ENCODE measurements around the gene DLGAP4. TPM values are rescaled to one million over a fixed set of nuclear protein-coding genes. Genes with fewer than 3 reads are reported as not detected.

The DLGAP4 gene
- total and polyA plus RNA-seq, 2 donors, result 17.2 to 61.3 TPM

GRCh38 chr20:36407199-36407733 is 101.1 kb downstream of the DLGAP4 start:
- no peak for DNase-seq (ENCODE audit: extremely low spot score)
- Histone ChIP-seq H3K4me1 (ENCODE audit: insufficient read depth) (no peaks in the 10 kb centered on the region), H3K27ac (ENCODE audit: low read depth) (no peak overlapping the region), H3K36me3 (ENCODE audit: insufficient read depth) (no peaks in the 10 kb centered on the region), H3K4me3 (ENCODE audit: low read depth, low read length) (no peak overlapping the region)
- 82% methylated on average over 3 of the region's 3 CpGs for WGBS

DNA sequence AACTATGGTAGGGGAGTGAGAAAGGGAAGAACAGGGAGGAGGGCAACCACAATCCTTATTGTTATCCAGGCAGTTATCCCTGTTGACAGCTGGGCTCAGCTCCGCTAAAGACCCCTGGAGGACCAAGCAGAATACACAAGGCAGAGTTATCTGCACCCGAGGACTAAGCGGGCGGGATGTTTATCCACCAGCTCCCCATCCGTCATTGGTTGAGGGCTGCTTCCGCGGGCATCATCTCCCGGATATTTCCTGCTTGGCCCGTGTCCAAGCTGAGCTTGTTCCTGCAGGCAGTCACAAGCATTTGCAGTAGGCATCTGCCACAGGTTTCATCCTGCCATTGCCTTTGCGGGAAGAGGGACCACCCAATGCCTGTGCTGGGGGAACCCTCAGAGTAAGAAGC is 102.1 kb downstream of the DLGAP4 start:
- H3K4me1 ChIP-seq (ENCODE audit: insufficient read depth), result no peaks in the 10 kb centered on the region
- H3K36me3 ChIP-seq (ENCODE audit: insufficient read depth), result no peaks in the 10 kb centered on the region
- H3K4me3 ChIP-seq (ENCODE audit: low read depth, low read length), result no peak overlapping the region
- 18% methylated on average over 10 of the region's 10 CpGs for WGBS
- H3K27ac ChIP-seq (ENCODE audit: low read depth), result no peak overlapping the region
- DNase-seq (ENCODE audit: extremely low spot score), result peak; percentile 55

DNA sequence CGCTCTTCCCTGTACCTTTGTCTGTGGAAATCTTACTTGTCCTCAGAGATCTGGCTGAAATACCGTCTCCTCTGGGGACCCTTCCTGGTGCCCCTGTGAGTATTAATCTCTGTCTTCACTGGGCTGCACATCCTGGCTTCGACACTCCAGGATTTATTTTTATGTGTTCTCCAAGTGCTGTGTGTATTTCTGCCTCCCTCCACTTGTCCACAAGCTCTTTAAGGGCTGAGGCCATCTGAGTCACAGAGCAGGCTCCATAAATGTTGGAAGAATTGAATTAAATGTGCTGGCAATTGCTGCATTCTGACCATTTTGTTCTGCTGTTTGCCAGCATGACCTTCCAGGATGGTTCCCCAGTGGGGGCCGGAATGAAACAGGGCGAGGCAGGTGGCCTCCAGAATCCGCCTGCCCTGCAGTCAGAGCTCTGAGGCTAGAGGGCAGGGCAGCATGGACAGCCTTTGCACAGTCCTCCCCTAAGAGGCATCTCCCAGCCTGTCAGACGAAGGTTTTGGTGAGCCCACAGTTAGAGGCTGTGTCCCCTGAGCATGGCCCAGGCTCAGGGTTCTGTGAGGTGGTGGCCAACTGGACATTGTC is 105.8 kb downstream of the DLGAP4 start:
- H3K4me1 ChIP-seq (ENCODE audit: insufficient read depth), result no peaks in the 10 kb centered on the region
- DNase-seq (ENCODE audit: extremely low spot score), result no peak

GRCh38 chr20:36415475-36416002 is 109.4 kb downstream of the DLGAP4 start:
- H3K4me3 ChIP-seq (ENCODE audit: low read depth, low read length), result no peak overlapping the region
- no peaks in the 10 kb centered on the region for H3K36me3 ChIP-seq (ENCODE audit: insufficient read depth)
- WGBS, result 76% methylated on average over 3 of the region's 3 CpGs
- DNase-seq (ENCODE audit: extremely low spot score), result no peak
- H3K27ac ChIP-seq (ENCODE audit: low read depth), result no peak overlapping the region
- H3K4me1 ChIP-seq (ENCODE audit: insufficient read depth), result no peaks in the 10 kb centered on the region

More for the DNA sequence above, 105.8 kb downstream of the DLGAP4 start:
- H3K36me3 ChIP-seq (ENCODE audit: insufficient read depth), result no peaks in the 10 kb centered on the region
- no peak overlapping the region for H3K4me3 ChIP-seq (ENCODE audit: low read depth, low read length)
- WGBS, result 66% methylated on average over 7 of the region's 7 CpGs
- no peak overlapping the region for H3K27ac ChIP-seq (ENCODE audit: low read depth)

GRCh38 chr20:36418711-36419110 is 112.6 kb downstream of the DLGAP4 start:
- WGBS, result 60% methylated on average over 7 of the region's 7 CpGs
- Histone ChIP-seq H3K36me3 (ENCODE audit: insufficient read depth) (no peaks in the 10 kb centered on the region), H3K4me1 (ENCODE audit: insufficient read depth) (no peaks in the 10 kb centered on the region), H3K27ac (ENCODE audit: low read depth) (no peak overlapping the region), H3K4me3 (ENCODE audit: low read depth, low read length) (no peak overlapping the region)
- no peak for DNase-seq (ENCODE audit: extremely low spot score)

GRCh38 chr20:36421641-36422040 is 115.5 kb downstream of the DLGAP4 start:
- Histone ChIP-seq H3K4me3 (ENCODE audit: low read depth, low read length) (no peak overlapping the region), H3K36me3 (ENCODE audit: insufficient read depth) (no peaks in the 10 kb centered on the region), H3K27ac (ENCODE audit: low read depth) (no peak overlapping the region), H3K4me1 (ENCODE audit: insufficient read depth) (no peaks in the 10 kb centered on the region)
- 60% methylated on average over 13 of the region's 13 CpGs for WGBS
- DNase-seq (ENCODE audit: extremely low spot score), result no peak

- Histone ChIP-seq H3K27ac (ENCODE audit: low read depth) (no peak overlapping the region), H3K36me3 (ENCODE audit: insufficient read depth) (no peaks in the 10 kb centered on the region), H3K4me3 (ENCODE audit: low read depth, low read length) (no peak overlapping the region), H3K4me1 (ENCODE audit: insufficient read depth) (no peaks in the 10 kb centered on the region)
- no peak for DNase-seq (ENCODE audit: extremely low spot score)
- 32% methylated on average over 3 of the region's 3 CpGs for WGBS
These were observed 118.2 kb downstream of the DLGAP4 start for GRCh38 chr20:36424314-36424713.

DNA sequence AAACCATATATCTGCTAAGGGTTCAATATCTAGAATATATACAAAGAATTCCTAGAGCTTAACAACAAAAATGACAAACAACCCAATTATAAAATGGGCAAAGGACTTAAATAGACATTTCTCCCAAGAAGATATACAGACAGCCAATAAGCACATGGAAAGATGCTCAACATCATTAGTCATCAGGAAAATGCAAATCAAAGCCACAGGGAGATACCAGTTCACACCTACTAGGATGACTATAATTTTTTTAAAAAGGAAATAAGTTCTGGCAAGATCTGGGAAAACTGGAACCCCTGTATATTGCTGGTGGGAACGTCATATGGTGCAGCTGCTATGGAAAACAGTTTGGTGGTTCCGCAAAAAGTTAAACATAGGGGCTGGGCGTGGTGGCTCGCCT is 119.0 kb downstream of the DLGAP4 start:
- no peak for DNase-seq (ENCODE audit: extremely low spot score)
- no peak overlapping the region for H3K27ac ChIP-seq (ENCODE audit: low read depth)
- no peaks in the 10 kb centered on the region for H3K36me3 ChIP-seq (ENCODE audit: insufficient read depth)
- WGBS, result 47% methylated on average over 4 of the region's 4 CpGs
- H3K4me3 ChIP-seq (ENCODE audit: low read depth, low read length), result no peak overlapping the region
- H3K4me1 ChIP-seq (ENCODE audit: insufficient read depth), result no peaks in the 10 kb centered on the region

- H3K4me1 ChIP-seq (ENCODE audit: insufficient read depth), result no peaks in the 10 kb centered on the region
- H3K36me3 ChIP-seq (ENCODE audit: insufficient read depth), result no peaks in the 10 kb centered on the region
- H3K27ac ChIP-seq (ENCODE audit: low read depth), result no peak overlapping the region
- WGBS, result 94% methylated on average over 24 of the region's 24 CpGs
- no peak overlapping the region for H3K4me3 ChIP-seq (ENCODE audit: low read depth, low read length)
- DNase-seq (ENCODE audit: extremely low spot score), result no peak
These were observed 125.5 kb downstream of the DLGAP4 start for GRCh38 chr20:36431604-36432003.

DNA sequence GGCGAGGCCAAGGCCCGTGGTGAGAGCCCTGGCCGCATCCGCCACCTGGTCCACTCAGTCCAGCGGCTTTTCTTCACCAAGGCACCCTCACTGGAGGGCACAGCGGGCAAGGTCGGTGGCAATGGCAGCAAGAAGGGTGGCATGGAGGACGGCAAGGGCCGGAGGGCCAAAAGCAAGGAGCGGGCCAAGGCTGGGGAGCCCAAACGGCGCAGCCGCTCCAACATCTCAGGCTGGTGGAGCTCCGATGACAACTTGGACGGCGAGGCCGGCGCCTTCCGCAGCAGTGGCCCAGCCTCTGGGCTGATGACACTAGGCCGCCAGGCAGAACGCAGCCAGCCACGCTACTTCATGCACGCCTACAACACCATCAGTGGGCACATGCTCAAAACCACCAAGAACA is 126.0 kb downstream of the DLGAP4 start:
- H3K27ac ChIP-seq (ENCODE audit: low read depth), result no peak overlapping the region
- DNase-seq (ENCODE audit: extremely low spot score), result no peak
- WGBS, result 93% methylated on average over 23 of the region's 23 CpGs
- H3K4me1 ChIP-seq (ENCODE audit: insufficient read depth), result no peaks in the 10 kb centered on the region
- no peaks in the 10 kb centered on the region for H3K36me3 ChIP-seq (ENCODE audit: insufficient read depth)
- H3K4me3 ChIP-seq (ENCODE audit: low read depth, low read length), result no peak overlapping the region

- 73% methylated on average over 2 of the region's 2 CpGs for WGBS
- H3K36me3 ChIP-seq (ENCODE audit: insufficient read depth), result no peaks in the 10 kb centered on the region
- DNase-seq (ENCODE audit: extremely low spot score), result no peak
- no peaks in the 10 kb centered on the region for H3K4me1 ChIP-seq (ENCODE audit: insufficient read depth)
- H3K27ac ChIP-seq (ENCODE audit: low read depth), result no peak overlapping the region
- H3K4me3 ChIP-seq (ENCODE audit: low read depth, low read length), result no peak overlapping the region
These were observed 128.2 kb downstream of the DLGAP4 start for GRCh38 chr20:36434383-36434782.

DNA sequence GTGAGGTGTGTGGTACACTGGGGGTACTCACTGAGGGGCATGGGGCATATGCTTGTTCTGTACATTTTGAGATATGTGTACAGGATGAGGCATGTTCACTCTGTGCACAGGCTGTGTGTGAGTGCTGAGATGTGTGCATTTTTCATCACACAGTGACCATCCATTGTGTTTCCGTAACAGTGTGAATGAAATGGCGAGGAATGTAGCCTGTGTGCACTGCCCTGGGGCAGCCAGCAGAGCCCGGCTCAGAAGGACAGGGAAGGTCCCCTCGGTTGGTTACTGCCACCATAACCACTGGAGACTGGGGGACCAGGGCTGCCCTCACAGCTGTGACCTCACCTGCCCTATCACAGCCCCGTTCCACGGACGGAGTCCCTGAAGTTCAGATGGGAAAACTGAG is 129.0 kb downstream of the DLGAP4 start:
- Histone ChIP-seq H3K4me3 (ENCODE audit: low read depth, low read length) (no peak overlapping the region), H3K27ac (ENCODE audit: low read depth) (no peak overlapping the region), H3K36me3 (ENCODE audit: insufficient read depth) (no peaks in the 10 kb centered on the region), H3K4me1 (ENCODE audit: insufficient read depth) (no peaks in the 10 kb centered on the region)
- WGBS, result 89% methylated on average over 7 of the region's 7 CpGs
- DNase-seq (ENCODE audit: extremely low spot score), result no peak

DNA sequence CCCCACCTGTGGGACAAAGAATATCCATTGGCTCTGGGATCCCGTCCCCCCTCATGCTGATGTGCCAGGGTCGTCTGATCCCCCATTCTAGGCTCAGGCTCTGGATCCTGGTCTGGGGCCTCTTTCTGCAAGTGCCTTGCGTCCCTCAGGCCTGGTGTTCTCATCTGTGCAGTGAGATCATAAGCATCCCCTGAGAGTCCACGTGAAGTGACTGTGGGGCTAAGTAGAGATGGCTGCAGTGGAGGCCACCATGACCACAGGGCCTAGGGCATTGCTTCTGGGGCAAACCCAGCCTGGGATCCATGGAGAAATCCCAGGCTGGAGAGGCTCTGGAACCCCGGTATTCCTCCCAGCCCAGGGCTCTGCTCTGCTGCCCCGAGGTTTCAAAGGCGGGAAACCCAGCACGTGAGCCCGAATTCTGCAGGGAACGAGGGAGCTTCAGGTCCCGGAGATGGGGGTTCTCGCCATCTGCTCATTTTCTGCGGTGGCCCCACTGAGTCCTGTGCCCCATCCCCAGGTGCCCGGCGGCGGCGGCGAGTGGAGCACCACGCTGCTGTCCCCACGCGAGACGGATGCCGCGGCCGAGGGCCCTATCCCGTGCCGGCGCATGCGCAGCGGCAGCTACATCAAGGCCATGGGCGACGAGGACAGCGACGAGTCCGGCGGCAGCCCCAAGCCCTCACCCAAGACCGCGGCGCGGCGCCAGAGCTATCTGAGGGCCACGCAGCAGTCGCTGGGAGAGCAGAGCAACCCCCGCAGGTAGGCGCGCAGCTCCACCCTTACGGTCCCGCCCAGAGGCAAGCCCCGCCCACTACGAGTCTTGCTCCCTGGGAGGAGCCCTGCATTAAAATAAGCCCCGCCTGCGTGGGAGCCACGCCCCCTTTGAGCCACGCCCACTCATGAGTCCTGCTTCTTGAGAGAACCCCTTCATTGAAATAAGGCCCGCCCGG is 129.7 kb downstream of the DLGAP4 start:
- H3K4me1 ChIP-seq (ENCODE audit: insufficient read depth), result no peaks in the 10 kb centered on the region
- DNase-seq (ENCODE audit: extremely low spot score), result no peak
- WGBS, result 29% methylated on average over 56 of the region's 56 CpGs

More for the DNA sequence above, 129.7 kb downstream of the DLGAP4 start:
- Histone ChIP-seq H3K4me3 (ENCODE audit: low read depth, low read length) (peak overlapping the region; percentile 7), H3K27ac (ENCODE audit: low read depth) (no peak overlapping the region), H3K36me3 (ENCODE audit: insufficient read depth) (no peaks in the 10 kb centered on the region)

Measured in urinary bladder (tissue), 4 donors.